ENCODE data around the gene PRICKLE1. TPM values are rescaled to one million over a fixed set of nuclear protein-coding genes. Genes with fewer than 3 reads are reported as not detected.

PRICKLE1 gene
- total and polyA plus RNA-seq, 2 of the 13 experiments (the other 11 are each of a cell fraction or from before 2014, with no cell fraction given), result not detected

DNA sequence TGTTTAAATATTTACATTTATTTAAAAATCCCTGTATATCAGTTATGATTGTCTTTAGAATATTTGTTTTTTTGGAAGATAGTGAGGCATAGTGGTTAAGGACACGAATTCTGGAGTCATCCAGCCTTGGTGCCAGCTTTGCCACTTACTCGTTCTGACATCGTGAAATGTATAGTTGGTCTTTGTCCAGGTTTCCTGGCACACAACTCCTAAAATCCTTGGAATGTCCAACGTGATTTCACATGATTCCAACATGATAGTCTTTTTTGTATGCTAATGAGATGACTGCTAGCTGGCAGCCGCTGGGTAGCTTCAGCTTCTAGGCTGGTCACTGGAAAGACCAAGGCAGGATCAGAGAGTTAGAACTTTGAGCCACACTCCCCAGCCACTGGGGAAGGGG lies 64.8 kb downstream of the PRICKLE1 start:
- CTCF ChIA-PET (ENCODE audit: low intra/inter-chr PET ratio, low total read pairs), result no interaction called here
- WGBS (ENCODE audit: low lambda C conversion rate), result 2% methylated on average over 5 of the region's 5 CpGs
- Histone ChIP-seq H3K9ac (ENCODE audit: insufficient read depth, low read depth, low read length) (no peak overlapping the region), H4K20me1 (ENCODE audit: insufficient read depth, low read length) (no peaks in the 10 kb centered on the region), H3K9me3 (ENCODE audit: low read length) (no peaks in the 10 kb centered on the region), H3K36me3 (replicated peaks in 1 of 2; ENCODE audit: control insufficient read depth in 1 of 2, insufficient read depth in 2 of 2, low read length in 2 of 2) (no peaks in the 10 kb centered on the region), H3K4me3 (replicated peaks in 1 of 3; ENCODE audit: insufficient read depth in 1 of 3, low read depth in 2 of 3, low read length in 3 of 3) (no peak overlapping the region), H3K4me1 (ENCODE audit: insufficient read depth, low read length) (no peaks in the 10 kb centered on the region), H2AFZ (ENCODE audit: low read length) (no peak overlapping the region), H3K79me2 (ENCODE audit: insufficient read depth, low read length) (no peaks in the 10 kb centered on the region), H3K27me3 (ENCODE audit: control insufficient read depth in 1 of 2, insufficient read depth in 2 of 2, low read length in 2 of 2) (peaks cover 1 to 6% of the 10 kb centered on the region in 2 experiments; a peak in 2 of 5 replicates), H3K4me2 (ENCODE audit: low read depth, low read length) (no peak overlapping the region), H3K27ac (ENCODE audit: extremely low read length, insufficient read depth, low read length) (no peak overlapping the region)
- DNase-seq (ENCODE audit: low spot score), result no peak
- TF ChIP-seq ZNF501 (CRISPR knock-in tag; IDR thresholded peaks at IDR 0.05) (no peak), SNAPC5 (CRISPR knock-in tag; IDR thresholded peaks at IDR 0.05; ENCODE audit: borderline replicate concordance) (no peak), ZNF12 (CRISPR knock-in tag; IDR thresholded peaks at IDR 0.05) (no peak), ZHX1 (CRISPR knock-in tag; IDR thresholded peaks at IDR 0.05; ENCODE audit: low read depth) (no peak), ZNF34 (CRISPR knock-in tag; IDR thresholded peaks at IDR 0.05; ENCODE audit: borderline replicate concordance) (no peak), ZNF780A (CRISPR knock-in tag; IDR thresholded peaks at IDR 0.05) (no peak), TFDP1 (CRISPR knock-in tag; IDR thresholded peaks at IDR 0.05; ENCODE audit: borderline replicate concordance) (no peak), TCF7 (IDR thresholded peaks at IDR 0.05; ENCODE audit: low read depth) (no peak)
- intact Hi-C loops (cut with micrococcal nuclease; ENCODE audit: unreplicated experiment), result no loop called here
- in situ Hi-C loops (cut with HindIII; ENCODE audit: extremely low pct_ligation_motif_present, low pct_unique_long_range_greater_than_20kb), result no loop called here
- no peak for FAIRE-seq
- BruUV-seq (replicated peaks), result no TSS peak
- POLR2A ChIA-PET, result no interaction called here
- ATAC-seq, result no peak
